NB4 (cell line): ENCODE data around the gene SLC27A6.

Experiments
- DNase-seq: peaks from one replicate; pipeline ENCODE4 v3.0.0; 2010; ENCODE audit warnings: low read depth
- H3K4me3 ChIP-seq: one replicate; pipeline ENCODE4 v1.5.1; 2011; ENCODE audit warnings: mild to moderate bottlenecking, low read depth, low read length, moderate library complexity
- MYC ChIP-seq: IDR thresholded peaks from 2 replicates; pipeline ENCODE4 v1.6.1; 2011; ENCODE audit warnings: low read depth, low read length
- POLR2A ChIP-seq: IDR thresholded peaks from 2 replicates; pipeline ENCODE4 v1.6.1; 2011; ENCODE audit warnings: mild to moderate bottlenecking; ENCODE audit not compliant: insufficient read length; ENCODE audit errors: extremely low read depth
- TF ChIP-seq, protein P1 (sequence below): IDR thresholded peaks from one replicate; pipeline ENCODE4 v1.5.1; 2012; ENCODE audit warnings: low read depth, low read length
- TF ChIP-seq, protein P2 (sequence below): IDR thresholded peaks from 2 replicates; pipeline ENCODE4 v1.6.1; 2011; ENCODE audit warnings: low read depth, low read length

SLC27A6 gene

DNA sequence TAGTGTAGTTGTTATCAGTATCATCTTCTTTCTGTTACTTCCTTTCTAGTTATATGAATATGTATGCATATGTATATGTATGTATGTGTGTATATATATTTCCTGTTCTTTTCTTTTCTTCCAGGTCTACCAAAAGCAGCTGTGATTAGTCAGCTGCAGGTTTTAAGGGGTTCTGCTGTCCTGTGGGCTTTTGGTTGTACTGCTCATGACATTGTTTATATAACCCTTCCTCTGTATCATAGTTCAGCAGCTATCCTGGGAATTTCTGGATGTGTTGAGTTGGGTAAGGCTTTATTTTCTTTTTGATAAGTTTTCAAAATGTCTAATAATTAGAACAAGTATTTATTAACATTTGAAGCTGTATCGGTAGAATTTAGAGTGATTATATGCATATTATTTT lies 23.2 kb downstream of the SLC27A6 start:
- no peak overlapping the region for H3K4me3 ChIP-seq
- DNase-seq = no peak
- TF ChIP-seq, protein P1, sequence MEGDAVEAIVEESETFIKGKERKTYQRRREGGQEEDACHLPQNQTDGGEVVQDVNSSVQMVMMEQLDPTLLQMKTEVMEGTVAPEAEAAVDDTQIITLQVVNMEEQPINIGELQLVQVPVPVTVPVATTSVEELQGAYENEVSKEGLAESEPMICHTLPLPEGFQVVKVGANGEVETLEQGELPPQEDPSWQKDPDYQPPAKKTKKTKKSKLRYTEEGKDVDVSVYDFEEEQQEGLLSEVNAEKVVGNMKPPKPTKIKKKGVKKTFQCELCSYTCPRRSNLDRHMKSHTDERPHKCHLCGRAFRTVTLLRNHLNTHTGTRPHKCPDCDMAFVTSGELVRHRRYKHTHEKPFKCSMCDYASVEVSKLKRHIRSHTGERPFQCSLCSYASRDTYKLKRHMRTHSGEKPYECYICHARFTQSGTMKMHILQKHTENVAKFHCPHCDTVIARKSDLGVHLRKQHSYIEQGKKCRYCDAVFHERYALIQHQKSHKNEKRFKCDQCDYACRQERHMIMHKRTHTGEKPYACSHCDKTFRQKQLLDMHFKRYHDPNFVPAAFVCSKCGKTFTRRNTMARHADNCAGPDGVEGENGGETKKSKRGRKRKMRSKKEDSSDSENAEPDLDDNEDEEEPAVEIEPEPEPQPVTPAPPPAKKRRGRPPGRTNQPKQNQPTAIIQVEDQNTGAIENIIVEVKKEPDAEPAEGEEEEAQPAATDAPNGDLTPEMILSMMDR = no peak
- TF ChIP-seq MYC (no peak), POLR2A (no peak)
- TF ChIP-seq, protein P2, sequence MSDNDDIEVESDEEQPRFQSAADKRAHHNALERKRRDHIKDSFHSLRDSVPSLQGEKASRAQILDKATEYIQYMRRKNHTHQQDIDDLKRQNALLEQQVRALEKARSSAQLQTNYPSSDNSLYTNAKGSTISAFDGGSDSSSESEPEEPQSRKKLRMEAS = no peak

DNA sequence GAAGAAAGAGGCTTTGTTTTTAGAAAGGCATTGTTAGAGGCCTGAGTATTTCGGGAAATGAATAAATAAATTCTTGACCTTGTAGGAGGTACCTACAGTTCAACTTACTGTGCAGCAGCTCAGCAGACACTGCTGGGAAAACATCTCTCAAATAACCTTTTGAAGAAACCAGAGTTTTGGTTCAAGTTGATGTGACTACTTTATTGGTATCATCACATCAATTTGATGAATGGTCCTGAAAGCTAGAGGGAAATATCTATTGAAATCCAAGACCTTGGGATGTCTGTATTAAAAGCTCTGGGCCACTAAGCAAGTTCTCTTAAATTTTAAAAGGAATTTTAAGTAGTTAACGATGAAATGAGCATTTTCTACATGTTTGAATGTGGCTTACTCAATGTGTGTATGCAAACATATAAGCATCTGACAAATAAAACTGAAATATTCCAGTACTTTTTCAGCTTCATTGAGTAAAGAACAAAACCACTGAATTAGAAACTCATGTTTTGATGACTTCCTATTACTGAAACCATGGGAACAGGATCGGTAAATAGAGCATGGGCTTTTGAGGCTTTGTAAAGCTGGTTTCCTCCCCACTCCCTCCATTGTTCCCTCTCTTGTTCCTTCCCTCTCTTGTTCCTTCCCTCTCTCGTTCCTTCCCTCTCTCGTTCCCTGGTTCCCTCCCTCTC lies 36.7 kb downstream of the SLC27A6 start:
- H3K4me3 ChIP-seq = no peak overlapping the region
- TF ChIP-seq, protein P1 = no peak
- TF ChIP-seq, protein P2 = no peak
- TF ChIP-seq MYC (no peak), POLR2A (no peak)
- no peak for DNase-seq

DNA sequence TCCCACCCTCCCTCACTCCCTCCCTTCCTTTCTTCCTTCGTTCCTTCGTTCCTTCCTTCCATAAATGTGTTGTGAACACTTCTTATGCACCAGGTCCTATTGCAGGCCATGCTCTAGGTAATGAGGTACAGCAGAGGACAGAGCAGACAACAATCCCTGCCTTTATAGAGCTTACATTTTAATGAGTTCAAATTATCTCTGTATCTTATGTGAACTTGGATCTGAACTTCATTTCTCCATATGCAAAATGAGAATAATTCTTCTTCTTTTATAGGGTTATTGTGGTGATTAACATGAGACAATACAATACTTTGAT lies 37.2 kb downstream of the SLC27A6 start:
- no peak overlapping the region for H3K4me3 ChIP-seq
- TF ChIP-seq, protein P2 = no peak
- no peak for TF ChIP-seq MYC
- TF ChIP-seq, protein P1 = no peak
- TF ChIP-seq POLR2A = no peak
- no peak for DNase-seq

DNA sequence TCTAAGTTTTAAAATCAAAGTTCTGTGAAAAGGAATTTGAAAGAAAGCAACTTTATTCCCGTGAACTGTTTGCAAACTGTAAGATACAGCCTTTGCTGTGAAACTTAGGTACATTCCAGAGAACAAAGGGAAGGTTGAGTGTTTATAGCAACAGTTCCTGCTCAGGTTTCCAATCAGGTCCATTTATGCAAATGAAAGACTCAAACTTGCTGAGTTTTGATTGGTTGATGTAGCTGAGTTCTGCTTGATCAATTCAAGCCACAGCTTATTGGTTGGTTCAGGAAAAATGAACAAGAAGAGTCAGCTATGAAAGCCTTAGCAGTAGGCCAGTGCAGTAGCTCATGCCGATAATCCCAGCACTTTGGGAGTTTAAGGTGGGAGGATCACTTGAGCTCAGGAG lies 37.9 kb downstream of the SLC27A6 start:
- TF ChIP-seq POLR2A (no peak), MYC (no peak)
- TF ChIP-seq, protein P2 = no peak
- TF ChIP-seq, protein P1 = no peak
- no peak overlapping the region for H3K4me3 ChIP-seq
- peak; percentile 14 for DNase-seq

DNA sequence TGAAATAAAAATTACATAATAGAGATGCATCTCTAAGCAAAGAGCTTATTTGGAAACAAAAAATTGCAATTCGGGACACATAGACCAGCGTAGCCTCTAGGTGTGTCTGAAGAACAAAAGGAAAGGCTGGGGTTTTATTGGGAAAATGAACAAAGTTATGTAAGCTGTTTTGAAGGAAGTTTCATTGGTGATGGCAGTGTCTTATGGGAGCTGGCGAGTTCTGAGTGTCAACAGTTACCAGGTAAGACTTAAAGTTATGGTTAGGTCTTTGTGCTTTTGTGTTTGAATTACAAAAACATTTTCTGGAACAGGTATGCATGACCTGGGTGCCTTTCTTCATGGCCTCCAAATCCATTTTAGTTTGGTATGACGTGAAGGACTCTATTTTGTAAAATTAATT lies 48.9 kb downstream of the SLC27A6 start:
- TF ChIP-seq POLR2A = no peak
- TF ChIP-seq, protein P1 = no peak
- DNase-seq = no peak
- H3K4me3 ChIP-seq = no peak overlapping the region

DNA sequence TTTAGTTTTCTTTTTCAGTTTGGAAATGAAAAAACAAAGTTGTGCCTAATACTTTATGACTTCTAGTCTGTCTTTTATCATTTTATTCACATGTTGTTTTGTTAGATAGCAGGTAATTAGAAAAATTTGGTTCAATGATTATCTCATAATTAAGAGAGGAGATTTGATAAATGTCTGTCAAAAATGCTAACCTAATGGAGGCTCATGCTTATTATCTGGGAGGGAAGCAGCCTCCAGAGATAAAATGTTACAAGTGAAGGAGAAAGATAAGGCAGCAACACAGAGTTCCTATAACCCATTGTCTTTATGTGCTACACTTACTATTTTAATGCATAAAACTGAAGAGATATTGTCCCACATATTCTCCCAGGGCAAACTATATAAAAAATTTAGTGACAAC lies 53.5 kb downstream of the SLC27A6 start:
- no peak for DNase-seq
- TF ChIP-seq, protein P2 = no peak
- TF ChIP-seq, protein P1 = no peak
- no peak overlapping the region for H3K4me3 ChIP-seq
